Measurements from ENCODE around the gene FARS2.
A peak's percentile ranks its signal among the peaks of the same experiment; 100 is the strongest.

The FARS2 gene

DNA sequence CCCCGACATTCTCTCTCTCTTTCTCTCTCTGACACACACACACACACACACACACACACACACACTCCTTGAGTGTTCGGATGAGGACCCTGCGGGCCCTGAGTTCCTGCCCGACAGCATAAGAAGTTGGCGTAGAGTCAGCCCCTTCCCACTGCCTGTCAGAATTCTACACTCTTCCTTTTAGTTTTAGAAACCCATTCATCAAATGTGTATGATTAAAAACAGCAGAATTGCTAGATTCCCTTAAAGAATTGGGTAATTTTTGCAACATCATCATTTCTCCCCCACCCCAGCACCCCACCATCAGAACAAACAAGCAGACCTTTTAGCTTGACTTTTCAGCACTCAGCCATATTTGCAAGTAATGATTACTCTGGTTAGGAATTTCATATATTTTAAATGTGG, 322.8 kb downstream of the FARS2 start:
- H3K4me3 ChIP-seq (ENCODE audit: low read depth, low read length): no peak overlapping the region
- DNase-seq (ENCODE audit: low read depth): peak; percentile 60

DNA sequence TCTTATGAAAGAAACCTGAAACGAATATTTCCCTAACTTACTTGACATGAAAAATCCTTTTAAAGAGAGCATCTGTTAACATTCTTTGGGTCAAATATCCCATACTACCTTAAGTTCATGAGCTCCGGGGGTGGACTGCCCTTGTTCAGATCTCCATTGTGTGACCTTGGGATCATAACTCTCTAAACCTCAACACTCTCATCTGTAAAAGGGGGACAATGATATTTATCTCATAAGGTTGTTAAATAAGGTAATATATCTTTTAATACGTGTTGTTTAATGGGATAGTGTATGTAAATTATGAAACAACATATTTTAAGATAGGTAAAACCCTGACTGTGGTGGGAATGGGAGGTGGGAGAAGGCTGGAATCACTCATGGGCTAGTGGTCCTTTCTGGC, 326.3 kb downstream of the FARS2 start:
- H3K4me3 ChIP-seq (ENCODE audit: low read depth, low read length): no peak overlapping the region
- DNase-seq (ENCODE audit: low read depth): no peak

DNA sequence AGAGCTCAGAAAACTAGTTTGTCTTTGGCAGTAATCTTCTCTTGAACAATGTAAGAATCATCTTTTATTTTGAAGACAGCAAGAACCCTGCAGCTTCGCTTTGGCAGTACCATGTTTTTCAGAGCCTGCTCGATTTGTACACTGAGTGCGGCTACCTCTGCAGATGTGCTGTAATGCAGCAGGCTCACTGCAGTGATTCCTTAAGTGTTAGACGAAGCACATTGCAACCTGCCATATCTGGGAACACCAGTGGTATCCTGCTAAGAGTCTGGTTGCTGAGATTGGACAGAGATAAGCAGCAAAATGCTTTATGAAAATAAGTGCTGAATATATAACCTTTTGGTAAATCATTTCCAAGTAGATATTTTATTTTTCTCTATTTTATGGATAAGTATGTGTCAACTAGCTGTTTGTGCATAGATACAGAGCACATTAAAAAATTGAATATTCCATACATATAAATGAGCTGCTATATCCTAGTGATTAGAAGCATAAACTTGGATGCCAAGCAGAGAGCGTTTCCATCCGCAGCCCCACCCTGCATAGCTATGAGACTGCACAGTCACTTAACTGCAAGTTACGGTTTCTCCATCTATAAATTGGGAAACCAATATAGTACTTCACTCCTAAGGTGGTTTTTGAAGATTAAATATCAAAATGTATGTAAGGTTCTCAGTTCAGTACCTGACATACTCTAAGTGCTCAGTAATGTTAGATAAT, 328.3 kb downstream of the FARS2 start:
- no peak for DNase-seq (ENCODE audit: low read depth)
- no peak overlapping the region for H3K4me3 ChIP-seq (ENCODE audit: low read depth, low read length)

DNA sequence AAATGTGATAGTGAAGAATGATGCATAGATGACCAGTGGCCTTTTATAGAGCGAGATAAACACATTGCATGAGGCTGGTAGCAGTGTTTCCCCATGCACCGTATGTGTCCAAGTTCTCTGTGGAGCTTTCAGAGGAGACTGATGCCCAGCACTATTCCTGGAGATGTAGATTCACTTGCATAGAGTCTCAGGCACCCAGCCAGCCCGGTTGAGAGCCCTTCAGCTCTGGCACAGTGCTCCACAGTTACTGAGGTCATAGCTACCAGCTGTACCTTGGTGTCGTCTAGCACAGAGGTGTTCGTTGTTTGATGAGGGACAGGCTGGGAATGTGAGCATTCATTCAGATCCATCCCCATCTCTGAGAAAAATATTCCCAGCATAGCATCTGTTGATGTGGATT, 328.9 kb downstream of the FARS2 start:
- no peak overlapping the region for H3K4me3 ChIP-seq (ENCODE audit: low read depth, low read length)
- no peak for DNase-seq (ENCODE audit: low read depth)

DNA sequence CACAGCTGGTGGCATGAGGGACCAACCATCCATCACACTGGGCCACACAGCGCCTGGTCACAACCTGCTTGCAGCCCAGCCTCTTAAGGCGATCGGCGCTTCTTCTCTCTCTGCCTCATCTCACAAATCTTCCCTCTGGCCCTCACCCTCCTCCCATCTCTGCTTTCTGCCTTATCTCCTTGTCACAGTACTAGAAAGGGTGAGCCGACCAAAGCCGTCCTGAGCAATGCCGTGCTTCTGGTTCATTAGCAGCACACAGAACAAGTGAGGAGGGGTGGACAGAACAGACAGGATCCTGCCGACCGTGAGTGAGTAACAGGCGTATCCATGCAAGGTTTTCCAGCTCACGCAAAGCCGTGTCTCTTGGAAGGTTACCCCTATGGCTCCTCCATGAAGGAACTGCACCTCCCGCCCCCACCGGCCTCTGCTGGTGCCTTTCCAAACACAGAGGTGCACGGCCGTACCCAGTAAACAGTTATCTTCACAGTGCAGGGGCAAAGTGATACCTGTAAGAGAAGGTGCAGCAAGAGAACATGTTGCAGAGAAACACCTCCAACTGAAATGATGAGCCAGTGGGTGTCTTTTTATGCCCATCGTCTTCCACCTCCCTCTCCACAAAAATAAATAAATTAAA, 331.7 kb downstream of the FARS2 start:
- H3K4me3 ChIP-seq (ENCODE audit: low read depth, low read length): no peak overlapping the region
- DNase-seq (ENCODE audit: low read depth): no peak

DNA sequence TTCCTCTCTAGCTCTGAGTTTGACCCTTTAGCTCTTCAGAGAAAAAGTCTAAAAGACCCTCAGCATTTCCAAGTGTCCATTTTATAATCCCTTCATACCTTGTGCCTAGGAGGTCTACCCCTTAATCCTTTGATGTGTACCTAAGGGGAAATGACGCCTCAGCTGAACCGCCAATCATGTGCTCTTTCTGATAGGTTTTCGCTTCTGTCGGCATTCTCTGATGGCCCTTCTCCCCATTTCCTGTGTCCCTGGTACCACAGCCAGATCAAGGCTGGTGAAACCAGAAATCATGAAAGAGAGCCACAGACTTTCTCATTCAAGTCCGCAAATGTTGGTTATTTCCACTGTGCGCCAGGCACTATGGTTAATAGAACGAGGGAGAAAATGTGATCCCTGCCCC, 333.9 kb downstream of the FARS2 start:
- no peak overlapping the region for H3K4me3 ChIP-seq (ENCODE audit: low read depth, low read length)
- no peak for DNase-seq (ENCODE audit: low read depth)

DNA sequence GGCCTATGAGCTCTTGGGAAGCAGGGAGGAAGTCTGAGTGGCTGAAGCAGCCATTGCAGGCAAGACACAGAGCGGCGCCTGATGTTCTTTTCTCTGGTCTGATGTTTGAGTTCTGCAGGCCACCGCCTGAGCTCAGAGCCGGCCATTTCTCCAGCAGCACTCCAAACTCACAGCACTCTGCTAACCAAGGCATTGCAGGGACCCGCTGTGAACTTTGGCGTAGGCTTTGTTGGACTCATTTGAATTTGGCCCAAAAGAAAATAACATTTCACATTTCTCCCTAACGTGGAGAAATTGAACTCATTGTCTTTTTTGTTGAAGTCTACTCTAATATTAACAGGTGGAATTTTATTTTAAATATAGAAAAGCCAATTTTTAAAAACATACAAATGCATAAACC, 336.1 kb downstream of the FARS2 start:
- DNase-seq (ENCODE audit: low read depth): no peak
- no peak overlapping the region for H3K4me3 ChIP-seq (ENCODE audit: low read depth, low read length)

DNA sequence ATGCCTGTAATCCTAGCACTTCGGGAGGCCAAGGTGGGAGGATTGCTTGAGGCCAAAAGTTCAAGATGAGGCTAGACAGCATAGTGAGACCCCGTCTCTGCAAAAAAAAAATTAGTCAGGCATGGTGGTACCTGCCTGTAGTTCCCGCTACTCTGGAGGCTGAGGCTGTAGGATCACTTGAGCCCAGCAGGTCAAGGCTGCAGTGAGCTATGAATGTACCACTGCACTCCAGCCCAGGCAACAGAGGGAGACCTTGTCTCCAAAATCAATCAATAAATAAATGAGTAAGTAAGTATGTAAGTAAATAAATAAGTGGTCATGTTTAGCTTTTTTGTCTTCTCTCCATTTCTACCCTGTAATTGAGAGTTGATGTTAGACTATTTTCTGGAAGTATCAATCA, 336.8 kb downstream of the FARS2 start:
- no peak overlapping the region for H3K4me3 ChIP-seq (ENCODE audit: low read depth, low read length)
- no peak for DNase-seq (ENCODE audit: low read depth)

DNA sequence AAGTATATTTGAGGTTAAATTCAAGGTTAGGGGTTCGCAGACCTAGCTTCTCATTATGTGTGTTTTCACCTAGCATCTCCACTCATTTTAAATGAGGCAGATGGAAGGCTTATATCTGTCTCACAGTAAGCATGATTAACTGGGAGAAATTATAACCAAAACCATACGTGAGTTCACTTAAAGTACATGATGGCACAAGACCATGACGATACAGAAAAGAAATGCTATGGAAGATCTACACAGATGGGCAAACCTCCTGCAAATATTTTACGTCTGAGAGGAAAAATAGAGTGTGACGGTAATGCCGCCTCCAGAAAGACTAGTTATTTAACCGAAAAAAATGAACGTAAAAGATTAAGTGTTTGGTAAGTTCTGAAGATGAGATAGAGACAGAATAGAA, 337.8 kb downstream of the FARS2 start:
- DNase-seq (ENCODE audit: low read depth): peak; percentile 3
- no peak overlapping the region for H3K4me3 ChIP-seq (ENCODE audit: low read depth, low read length)

DNA sequence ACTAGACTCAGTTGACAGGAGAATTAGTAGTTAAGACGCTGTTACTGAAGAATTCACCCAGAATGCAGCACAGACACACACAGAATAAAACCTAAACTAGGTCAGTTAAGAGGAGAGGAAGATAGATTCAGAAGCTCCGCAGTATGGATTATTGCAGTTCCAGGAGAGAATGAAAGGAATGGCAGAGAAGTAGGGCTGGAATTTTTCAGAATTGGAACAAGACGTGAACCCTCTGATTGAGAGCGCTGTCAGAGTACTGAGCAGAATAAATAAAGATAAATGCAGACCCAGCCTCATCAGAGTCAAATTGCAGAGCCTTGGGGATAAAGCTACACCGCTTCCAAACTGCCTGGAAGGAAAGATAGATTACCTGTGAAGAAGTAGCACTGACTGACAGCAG, 344.6 kb downstream of the FARS2 start:
- H3K4me3 ChIP-seq (ENCODE audit: low read depth, low read length): no peak overlapping the region
- DNase-seq (ENCODE audit: low read depth): no peak

DNA sequence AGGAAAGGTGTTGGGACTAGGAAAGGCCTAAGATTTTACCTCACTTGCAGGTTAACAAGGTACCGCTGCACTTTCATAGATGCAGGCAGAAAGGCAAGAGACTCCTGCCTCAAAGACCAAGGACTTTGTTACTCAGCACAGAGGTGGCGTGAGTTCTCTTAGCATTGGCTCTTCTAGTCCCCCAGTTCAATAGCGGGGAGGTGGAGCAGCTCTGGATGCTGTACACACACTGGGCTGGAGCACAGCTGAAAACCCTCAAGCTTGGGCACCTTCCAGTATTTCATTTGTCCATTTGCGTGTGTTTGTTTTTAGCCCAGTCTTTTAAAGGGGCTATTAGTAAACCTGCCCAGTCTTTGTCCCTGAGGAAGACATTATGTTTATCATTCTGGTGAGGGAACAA, 345.2 kb downstream of the FARS2 start:
- no peak for DNase-seq (ENCODE audit: low read depth)
- no peak overlapping the region for H3K4me3 ChIP-seq (ENCODE audit: low read depth, low read length)

DNA sequence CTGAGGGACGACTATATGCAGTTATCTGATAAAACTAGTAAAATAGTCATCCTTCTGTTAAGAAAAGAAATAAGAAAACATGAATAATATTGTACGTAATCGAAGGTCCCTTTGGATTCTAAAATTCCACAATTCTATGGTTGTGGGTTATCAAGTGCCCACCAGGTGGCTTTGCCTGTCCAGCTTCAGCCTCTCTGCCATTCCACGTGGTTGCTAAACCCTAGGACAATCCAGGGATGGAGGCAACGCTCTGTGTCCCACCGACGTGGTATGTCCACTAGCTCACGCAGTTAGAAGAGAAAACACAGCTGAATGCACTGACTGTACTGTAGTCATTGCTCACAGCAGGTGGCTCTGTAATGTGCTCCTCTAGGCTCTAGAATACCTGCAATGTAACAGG, 349.3 kb downstream of the FARS2 start:
- no peak overlapping the region for H3K4me3 ChIP-seq (ENCODE audit: low read depth, low read length)
- no peak for DNase-seq (ENCODE audit: low read depth)

DNA sequence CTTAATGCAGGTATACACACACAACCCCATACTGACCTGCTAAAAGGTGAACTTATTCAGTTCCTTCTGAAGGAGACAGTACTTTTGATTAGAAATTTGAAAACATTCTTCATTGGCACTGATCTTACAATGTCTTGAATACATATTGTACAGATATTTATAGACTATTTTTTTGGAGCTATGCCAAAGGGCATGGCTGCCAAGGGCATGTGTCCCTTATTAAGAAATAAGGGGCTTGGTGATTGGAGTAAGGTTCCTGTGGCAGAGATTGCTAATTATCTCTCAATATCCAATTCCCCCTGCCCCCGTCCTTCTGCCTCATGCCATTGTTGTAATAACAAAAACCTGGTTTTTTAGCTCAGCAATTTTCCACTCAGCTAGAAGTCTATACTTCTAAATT, 355.9 kb downstream of the FARS2 start:
- no peak overlapping the region for H3K4me3 ChIP-seq (ENCODE audit: low read depth, low read length)
- DNase-seq (ENCODE audit: low read depth): no peak

DNA sequence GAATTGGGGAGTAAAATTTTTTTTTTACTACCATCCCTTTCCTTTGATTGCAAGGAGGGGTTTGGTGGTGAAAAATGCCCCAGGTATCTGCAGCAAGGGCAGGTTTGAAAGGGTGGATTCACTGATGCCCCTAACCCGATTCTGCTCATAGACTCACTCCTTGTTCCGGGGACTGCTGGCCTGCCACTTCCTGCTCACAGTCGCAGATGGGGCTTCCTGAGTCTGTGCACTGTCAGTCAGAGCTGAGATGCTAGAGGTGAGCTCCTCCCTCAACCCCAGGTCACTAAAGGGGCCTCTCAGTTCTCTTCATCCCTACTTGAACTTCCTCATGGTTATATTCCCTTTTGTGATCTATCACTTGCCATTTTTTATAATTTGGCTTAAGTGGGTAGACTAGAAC, 357.9 kb downstream of the FARS2 start:
- H3K4me3 ChIP-seq (ENCODE audit: low read depth, low read length): no peak overlapping the region
- no peak for DNase-seq (ENCODE audit: low read depth)

DNA sequence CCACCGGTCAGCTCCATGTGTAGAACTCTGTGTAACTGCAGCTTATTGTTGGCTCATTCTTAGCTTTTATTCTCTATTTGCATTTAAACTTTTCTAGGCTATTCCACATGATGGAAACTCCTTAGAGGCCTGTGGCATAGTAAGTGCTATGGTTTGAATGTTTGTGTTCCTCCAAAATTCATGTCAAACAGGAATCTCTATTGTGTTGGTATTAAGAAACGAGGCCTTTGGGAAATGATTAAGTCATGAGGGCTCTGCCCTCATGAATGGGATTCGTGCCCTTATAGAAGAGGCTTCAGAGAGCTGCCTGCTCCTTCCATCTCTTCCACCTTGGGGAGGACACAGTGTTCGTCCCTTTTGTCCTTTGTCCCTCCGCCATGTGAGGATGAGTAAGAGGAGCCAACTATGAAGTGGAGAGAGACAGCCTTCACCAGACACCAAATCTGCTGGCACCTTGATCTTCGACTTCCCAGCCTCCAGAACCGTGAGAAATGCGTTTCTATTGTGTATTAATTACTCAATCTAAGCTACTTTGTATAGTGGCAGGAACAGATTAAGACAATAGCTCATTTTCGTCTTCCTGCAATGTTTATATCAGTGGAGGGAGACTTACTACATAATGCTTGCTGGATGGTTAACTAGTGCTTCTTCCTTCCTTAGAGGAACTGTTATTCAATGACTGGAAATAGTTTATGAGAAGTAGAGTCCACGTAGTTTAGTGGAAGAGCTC, 361.1 kb downstream of the FARS2 start:
- no peak for DNase-seq (ENCODE audit: low read depth)
- no peak overlapping the region for H3K4me3 ChIP-seq (ENCODE audit: low read depth, low read length)

DNA sequence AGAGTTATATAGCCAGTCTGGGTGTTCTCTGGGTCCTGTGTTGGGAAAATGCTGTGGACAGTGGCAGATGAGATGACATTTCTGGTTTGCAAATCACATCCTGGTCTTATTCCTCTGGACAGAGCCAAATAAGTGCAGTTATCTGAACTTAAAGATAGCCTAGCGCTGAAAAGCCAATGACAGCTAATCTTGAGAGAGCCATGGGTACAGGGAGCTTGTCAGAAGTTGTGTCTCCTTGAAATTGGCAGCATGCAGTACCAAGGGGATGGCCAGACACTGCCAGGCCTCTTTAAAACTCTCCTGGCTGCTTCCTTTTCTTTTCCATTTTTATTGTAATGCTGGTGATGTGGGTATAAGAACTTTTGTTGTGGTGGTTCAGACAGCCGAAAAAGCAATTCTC, 362.5 kb downstream of the FARS2 start:
- DNase-seq (ENCODE audit: low read depth): no peak

DNA sequence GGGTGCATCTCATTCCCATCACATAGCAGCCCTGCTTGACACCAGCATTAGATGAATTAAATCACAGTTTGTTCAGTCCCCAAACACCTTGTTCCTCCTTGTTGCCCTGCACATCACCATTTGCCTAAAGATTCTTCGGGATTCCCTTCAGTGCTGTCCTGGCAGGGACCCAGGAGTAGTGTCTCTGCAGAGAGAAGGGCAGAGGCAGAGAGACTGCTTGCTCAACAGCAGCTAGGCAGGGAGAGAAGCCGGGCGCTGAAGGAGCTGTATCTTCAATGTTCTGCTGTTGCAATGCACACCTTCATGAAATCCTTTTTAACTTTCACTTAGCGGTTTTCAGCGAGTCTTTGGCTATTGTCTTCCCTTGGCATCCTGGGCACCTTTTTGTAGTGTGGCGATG, 362.9 kb downstream of the FARS2 start:
- no peak for DNase-seq (ENCODE audit: low read depth)

More for the DNA sequence above, 362.5 kb downstream of the FARS2 start:
- H3K4me3 ChIP-seq (ENCODE audit: low read depth, low read length): no peak overlapping the region

DNA sequence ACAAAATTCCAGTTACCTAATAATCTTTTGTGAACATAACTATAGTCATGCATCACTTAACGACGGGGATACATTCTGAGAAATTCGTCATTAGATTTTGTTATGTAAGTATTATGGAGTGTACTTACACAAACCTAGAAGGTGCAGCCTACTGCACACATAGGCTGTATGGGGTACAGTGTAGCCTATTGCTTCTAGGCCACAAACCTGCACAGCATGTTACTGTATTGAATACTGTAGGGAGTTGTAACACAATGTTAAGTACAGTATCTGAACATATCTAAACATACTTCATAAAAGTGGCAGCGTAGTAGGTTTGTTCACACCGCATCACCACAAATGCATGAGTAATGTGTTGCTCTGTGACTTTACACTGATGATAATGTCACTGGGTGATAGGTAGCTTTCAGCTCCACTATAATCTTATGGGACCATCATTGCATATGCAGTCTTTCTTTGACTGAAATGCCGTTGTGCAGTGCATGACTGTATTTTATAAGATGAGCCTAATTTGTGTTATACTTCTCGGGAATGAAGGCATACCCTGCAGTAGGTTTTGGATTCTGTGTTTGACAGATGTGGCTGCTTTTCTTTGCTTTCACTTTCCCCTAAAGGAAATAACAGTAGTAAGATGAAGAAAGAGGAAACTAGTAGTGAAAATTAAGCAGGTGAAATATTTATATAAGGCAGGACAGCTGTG, 365.6 kb downstream of the FARS2 start:
- no peak for DNase-seq (ENCODE audit: low read depth)
- H3K4me3 ChIP-seq (ENCODE audit: low read depth, low read length): no peak overlapping the region

More for the DNA sequence above, 362.9 kb downstream of the FARS2 start:
- no peak overlapping the region for H3K4me3 ChIP-seq (ENCODE audit: low read depth, low read length)

DNA sequence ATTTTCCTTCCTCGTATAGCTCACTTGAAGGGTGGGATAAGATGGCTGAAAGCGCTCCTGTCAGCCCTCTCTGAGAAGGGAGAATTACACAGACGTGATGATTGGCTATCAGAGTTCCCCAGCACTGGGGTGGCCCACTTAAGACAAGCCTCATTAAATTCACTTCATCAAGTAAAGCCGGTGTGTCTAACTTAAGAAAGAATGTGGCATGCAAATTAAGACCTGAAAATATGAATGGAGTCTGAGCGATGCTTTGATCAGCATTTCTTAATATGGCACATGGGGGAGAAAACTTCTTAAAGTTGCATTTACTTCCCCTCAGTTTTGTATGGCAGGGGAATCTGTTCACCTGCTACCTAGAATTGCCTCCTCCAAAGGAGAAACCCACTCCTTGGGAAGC, 369.3 kb downstream of the FARS2 start:
- DNase-seq (ENCODE audit: low read depth): no peak
- H3K4me3 ChIP-seq (ENCODE audit: low read depth, low read length): no peak overlapping the region

DNA sequence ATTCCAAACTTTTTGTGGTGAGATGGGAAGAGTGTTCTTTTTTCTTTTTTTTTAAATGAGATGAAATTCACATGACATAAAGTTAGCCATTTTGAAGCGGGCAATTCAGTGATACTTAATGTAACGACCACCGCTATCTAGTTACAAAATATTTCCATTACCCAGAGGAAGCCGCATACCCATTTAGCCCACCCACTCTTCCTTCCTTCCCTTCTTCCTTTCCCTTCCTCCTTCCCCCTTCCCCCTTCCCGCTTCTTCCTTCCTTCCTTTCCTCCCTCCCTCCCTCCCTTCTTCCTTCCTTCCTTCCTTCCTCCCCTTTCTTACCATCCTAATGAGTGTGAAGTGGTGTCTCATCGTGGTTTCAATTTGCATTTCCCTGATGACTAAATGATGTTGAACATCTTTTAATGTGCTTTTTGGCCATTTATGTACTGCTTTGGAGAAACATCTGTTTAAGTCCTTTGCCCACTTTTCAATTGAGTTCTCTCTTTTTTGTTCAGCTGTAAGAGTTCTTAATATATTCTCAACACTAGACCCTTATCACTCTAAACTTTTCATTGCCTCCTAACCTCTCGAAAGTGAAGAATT, 371.1 kb downstream of the FARS2 start:
- no peak for DNase-seq (ENCODE audit: low read depth)
- no peak overlapping the region for H3K4me3 ChIP-seq (ENCODE audit: low read depth, low read length)

Data from skeletal muscle cell (primary cell).